NB4 (cell line): ENCODE measurements around the gene CCDC51.

Experiments used
- CTCF ChIP-seq: IDR thresholded peaks from one replicate; pipeline ENCODE4 v1.5.1; 2012; ENCODE audit warnings: low read depth, low read length
- MAX ChIP-seq: IDR thresholded peaks from 2 replicates; pipeline ENCODE4 v1.6.1; 2011; ENCODE audit warnings: low read depth, low read length
- POLR2A ChIP-seq: IDR thresholded peaks from 2 replicates; pipeline ENCODE4 v1.6.1; 2011; ENCODE audit warnings: mild to moderate bottlenecking; ENCODE audit not compliant: insufficient read length; ENCODE audit errors: extremely low read depth

- TF ChIP-seq POLR2A = no peak
- TF ChIP-seq CTCF = no peak
- TF ChIP-seq MAX = no peak
These were observed 11.2 kb downstream of the CCDC51 start for GRCh38 chr3:48428572-48429316.
